Stomach smooth muscle (tissue), 2 donors: ENCODE data around the gene ACLY.

Experiments
- H3K27ac ChIP-seq: one replicate; pipeline ENCODE4 v1.7.0; 2013; ENCODE audit warnings: mild to moderate bottlenecking, low read length, inconsistent platforms
- H3K27me3 ChIP-seq, 2 donors: one replicate each; pipeline ENCODE4 v1.7.0; 2013; ENCODE audit warnings: low read length in 2 of 2; ENCODE audit not compliant: insufficient read depth in 2 of 2, control insufficient read depth in 1 of 2
- H3K36me3 ChIP-seq, 2 donors: one replicate each; pipeline ENCODE4 v1.7.0; 2013; ENCODE audit warnings: low read length in 2 of 2; ENCODE audit not compliant: control insufficient read depth in 2 of 2, insufficient read depth in 2 of 2
- H3K4me1 ChIP-seq: one replicate; pipeline ENCODE4 v1.7.0; 2013; ENCODE audit warnings: low read length; ENCODE audit not compliant: control insufficient read depth, insufficient read depth
- H3K4me3 ChIP-seq, 2 donors: one replicate each; pipeline ENCODE4 v1.7.0; 2013; ENCODE audit warnings: low read length in 2 of 2
- H3K9ac ChIP-seq, 2 donors: one replicate each; pipeline ENCODE4 v1.7.0; 2013; ENCODE audit warnings: low read length in 2 of 2, mild to moderate bottlenecking in 1 of 2
- H3K9me3 ChIP-seq, 2 donors: one replicate each; pipeline ENCODE4 v1.7.0; 2013; ENCODE audit warnings: low read length in 2 of 2; ENCODE audit not compliant: control insufficient read depth in 2 of 2
- donor health status: healthy.
- donor health status: Pancreatic carcinoma.

The ACLY gene

DNA sequence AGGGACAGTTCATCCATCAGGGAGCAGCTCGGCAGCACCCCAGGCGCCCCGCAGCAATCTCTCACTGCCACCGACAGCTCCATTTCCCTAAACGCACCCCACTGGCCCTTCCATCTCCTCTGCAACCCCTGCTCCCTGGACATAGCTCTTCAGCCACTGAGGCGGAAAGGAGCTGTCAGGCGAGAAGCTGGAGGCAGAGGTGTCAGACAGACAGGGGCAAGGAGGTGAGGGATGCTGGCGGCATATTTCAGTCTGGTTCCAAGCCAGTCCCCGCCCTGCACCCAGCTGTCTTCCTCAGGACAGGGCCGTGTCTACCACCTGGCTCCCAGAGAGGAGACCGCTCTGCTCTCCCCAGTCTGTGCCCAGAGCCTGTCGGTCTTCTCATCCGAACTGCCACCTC is 9.7 kb downstream of the ACLY start:
- Histone ChIP-seq H3K4me3 (no peak overlapping the region), H3K9ac (no peak overlapping the region), H3K27me3 (no peaks in the 10 kb centered on the region), H3K27ac (no peak overlapping the region), H3K36me3 (peaks cover 58 to 72% of the 10 kb centered on the region in 2 donors), H3K9me3 (no peaks in the 10 kb centered on the region), H3K4me1 (peaks cover 3% of the 10 kb centered on the region)

DNA sequence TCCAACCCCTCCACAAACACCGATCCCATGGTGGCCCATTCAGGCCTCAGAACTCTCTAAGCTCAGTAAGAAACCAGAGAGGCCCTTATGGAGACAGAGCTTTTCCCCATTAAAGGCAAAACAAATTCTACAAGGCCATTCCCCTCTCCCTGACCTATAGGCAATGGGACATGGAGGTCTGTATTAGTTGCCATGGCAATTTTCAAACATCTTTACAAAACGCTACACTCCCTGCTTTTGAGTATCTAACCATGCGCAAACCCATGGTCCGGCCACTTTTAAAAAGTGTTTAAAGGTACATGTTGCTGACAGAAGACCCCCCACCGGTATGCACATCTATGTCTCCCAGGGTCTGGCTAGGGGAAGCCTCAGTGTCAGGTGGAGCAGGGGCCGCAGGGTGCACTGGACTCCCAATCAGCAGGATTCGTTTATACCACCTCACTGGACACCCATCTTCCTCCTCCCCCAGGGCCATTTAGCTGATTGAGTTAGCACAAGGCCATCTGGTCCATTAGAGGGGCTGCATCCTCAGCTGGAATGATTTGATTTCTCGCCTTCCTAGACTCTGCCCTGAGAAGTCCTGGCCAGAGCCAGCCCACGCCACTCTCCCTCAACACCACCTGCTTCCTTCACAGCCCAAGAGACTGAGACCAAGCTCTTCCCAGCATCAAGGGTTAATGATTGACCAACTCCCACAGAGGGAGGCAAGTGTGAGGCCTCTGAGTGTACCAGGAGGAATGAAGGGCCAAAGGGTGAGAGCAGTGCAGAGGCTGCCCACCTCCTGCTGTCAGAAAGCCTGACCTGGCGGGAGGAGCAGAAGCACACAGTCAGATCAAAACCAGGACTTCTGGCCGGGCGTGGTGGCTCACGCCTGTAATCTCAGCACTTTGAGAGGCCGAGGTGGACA is 10.9 kb downstream of the ACLY start:
- Histone ChIP-seq H3K27ac (no peak overlapping the region), H3K9ac (no peak overlapping the region), H3K27me3 (no peaks in the 10 kb centered on the region), H3K4me1 (no peaks in the 10 kb centered on the region), H3K9me3 (no peaks in the 10 kb centered on the region), H3K36me3 (peaks cover 53 to 67% of the 10 kb centered on the region in 2 donors), H3K4me3 (no peak overlapping the region)

DNA sequence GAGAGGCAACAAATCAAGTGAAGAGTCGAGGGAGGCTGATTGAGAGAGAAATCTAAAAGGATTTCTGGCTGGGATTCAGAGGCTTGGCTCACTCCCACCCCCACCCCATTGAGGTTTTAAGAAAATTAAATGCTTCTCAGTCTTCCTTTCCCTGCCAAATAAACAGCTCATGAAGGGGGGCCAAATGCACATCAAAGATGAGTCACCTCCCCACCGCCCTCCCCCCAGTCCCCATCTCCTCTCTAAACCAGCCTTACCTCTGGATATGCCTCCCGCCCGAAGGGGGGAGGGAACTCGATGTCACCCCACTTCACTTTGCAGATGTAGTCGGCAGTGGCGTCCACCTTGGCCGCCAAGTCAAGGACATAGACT is 11.6 kb downstream of the ACLY start:
- no peaks in the 10 kb centered on the region for H3K27me3 ChIP-seq
- H3K27ac ChIP-seq: no peak overlapping the region
- no peak overlapping the region for H3K4me3 ChIP-seq
- H3K36me3 ChIP-seq: peaks cover 46 to 62% of the 10 kb centered on the region in 2 donors
- H3K9ac ChIP-seq: no peak overlapping the region
- no peaks in the 10 kb centered on the region for H3K4me1 ChIP-seq
- no peaks in the 10 kb centered on the region for H3K9me3 ChIP-seq

GRCh38 chr17:41906465-41907184 is 12.1 kb downstream of the ACLY start:
- no peaks in the 10 kb centered on the region for H3K27me3 ChIP-seq
- H3K27ac ChIP-seq: no peak overlapping the region
- no peaks in the 10 kb centered on the region for H3K4me1 ChIP-seq

GRCh38 chr17:41905172-41905571 is 13.6 kb downstream of the ACLY start:
- H3K9ac ChIP-seq: no peak overlapping the region
- no peaks in the 10 kb centered on the region for H3K4me1 ChIP-seq
- H3K27me3 ChIP-seq: no peaks in the 10 kb centered on the region
- H3K36me3 ChIP-seq: peaks cover 40 to 58% of the 10 kb centered on the region in 2 donors
- no peak overlapping the region for H3K4me3 ChIP-seq
- no peak overlapping the region for H3K27ac ChIP-seq
- H3K9me3 ChIP-seq: no peaks in the 10 kb centered on the region

More at GRCh38 chr17:41906465-41907184, 12.1 kb downstream of the ACLY start:
- Histone ChIP-seq H3K9ac (no peak overlapping the region), H3K9me3 (no peaks in the 10 kb centered on the region), H3K4me3 (no peak overlapping the region), H3K36me3 (peaks cover 50 to 63% of the 10 kb centered on the region in 2 donors)

- Histone ChIP-seq H3K36me3 (peaks cover 36 to 51% of the 10 kb centered on the region in 2 donors), H3K4me3 (no peak overlapping the region), H3K27ac (no peak overlapping the region), H3K27me3 (no peaks in the 10 kb centered on the region), H3K9ac (no peak overlapping the region), H3K9me3 (no peaks in the 10 kb centered on the region), H3K4me1 (no peaks in the 10 kb centered on the region)
These were observed 14.4 kb downstream of the ACLY start for GRCh38 chr17:41904242-41904841.

DNA sequence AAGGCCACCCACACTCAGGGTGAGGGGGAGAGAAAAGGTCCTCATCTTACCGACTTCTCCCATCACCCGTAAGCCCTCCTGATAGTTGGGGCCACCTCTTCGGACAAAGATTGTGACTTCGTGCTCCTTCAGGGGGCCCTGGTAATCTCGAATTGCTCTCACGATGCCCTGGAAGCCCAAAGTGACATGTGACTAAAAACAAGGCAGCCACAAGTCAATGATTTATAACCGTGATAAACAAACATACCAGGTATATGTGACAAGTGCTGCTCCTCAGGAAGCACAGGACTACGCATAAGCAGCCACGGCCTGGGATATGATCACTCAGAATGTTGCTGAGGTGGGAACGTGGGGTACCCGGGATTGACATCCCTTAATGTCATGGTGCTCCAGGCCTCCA is 17.1 kb downstream of the ACLY start:
- Histone ChIP-seq H3K9me3 (no peaks in the 10 kb centered on the region), H3K36me3 (peaks cover 46 to 55% of the 10 kb centered on the region in 2 donors), H3K4me3 (no peak overlapping the region), H3K27me3 (no peaks in the 10 kb centered on the region), H3K4me1 (no peaks in the 10 kb centered on the region), H3K9ac (no peak overlapping the region), H3K27ac (no peak overlapping the region)

GRCh38 chr17:41896726-41897125 is 22.0 kb downstream of the ACLY start:
- no peaks in the 10 kb centered on the region for H3K9me3 ChIP-seq
- H3K27me3 ChIP-seq: no peaks in the 10 kb centered on the region
- H3K36me3 ChIP-seq: peaks cover 44 to 54% of the 10 kb centered on the region in 2 donors
- no peak overlapping the region for H3K9ac ChIP-seq
- H3K27ac ChIP-seq: no peak overlapping the region
- peaks cover 19% of the 10 kb centered on the region for H3K4me1 ChIP-seq
- H3K4me3 ChIP-seq: no peak overlapping the region

DNA sequence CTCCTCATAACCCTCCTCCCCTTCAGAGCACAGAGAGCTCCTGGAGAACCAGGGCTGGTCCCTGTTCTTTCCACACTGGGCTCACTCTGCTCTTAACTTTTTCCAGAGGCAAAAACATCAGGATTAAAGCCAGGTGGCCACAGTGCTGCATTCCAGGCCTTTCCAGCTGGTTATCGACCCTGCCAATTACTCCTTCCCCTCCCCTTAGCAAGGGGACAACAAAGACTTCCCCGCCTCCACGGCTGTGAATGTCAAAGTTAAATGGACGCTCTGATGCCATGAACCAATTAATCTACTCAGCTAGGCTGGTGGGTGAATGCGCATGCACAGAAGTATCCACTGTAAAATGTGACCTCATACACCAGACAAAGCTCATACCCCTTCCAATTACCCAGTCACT is 23.1 kb downstream of the ACLY start:
- H3K27ac ChIP-seq: peak overlapping the region; percentile 64
- peaks cover 40 to 51% of the 10 kb centered on the region in 2 donors for H3K36me3 ChIP-seq
- H3K27me3 ChIP-seq: no peaks in the 10 kb centered on the region
- H3K9ac ChIP-seq: peak overlapping the region in 1 of 2 donors; percentile 38
- no peak overlapping the region for H3K4me3 ChIP-seq
- no peaks in the 10 kb centered on the region for H3K9me3 ChIP-seq
- peaks cover 19% of the 10 kb centered on the region for H3K4me1 ChIP-seq

DNA sequence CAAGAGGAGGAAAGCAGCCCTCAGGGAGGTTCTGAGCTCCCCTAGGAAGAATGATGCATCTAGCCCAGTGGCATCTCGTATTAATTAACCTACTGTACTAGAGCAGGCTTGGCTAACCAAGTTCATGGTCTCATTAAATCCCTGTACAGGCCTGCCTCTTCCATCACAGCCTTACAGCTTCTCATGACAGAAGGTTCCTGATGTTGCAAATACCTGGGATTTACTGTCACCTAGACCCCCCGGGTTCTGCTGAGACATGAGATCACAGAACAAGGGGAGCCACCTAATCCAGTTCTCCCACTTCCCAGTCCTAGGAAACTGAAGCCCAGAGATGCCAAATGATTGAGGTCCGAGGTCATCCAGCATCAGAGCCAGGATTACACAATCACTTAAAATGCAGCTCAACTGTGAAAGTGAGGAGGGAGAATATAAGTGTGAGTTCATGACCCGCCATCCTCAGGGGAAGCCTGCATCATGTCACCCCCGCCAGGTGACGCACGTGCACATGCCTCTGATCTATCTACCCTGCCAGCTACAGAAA is 23.9 kb downstream of the ACLY start:
- peak overlapping the region; percentile 21 to 38 for H3K9ac ChIP-seq
- H3K27me3 ChIP-seq: no peaks in the 10 kb centered on the region
- H3K9me3 ChIP-seq: no peaks in the 10 kb centered on the region
- H3K27ac ChIP-seq: peak overlapping the region; percentile 64
- H3K36me3 ChIP-seq: peaks cover 42 to 50% of the 10 kb centered on the region in 2 donors
- H3K4me1 ChIP-seq: peaks cover 19% of the 10 kb centered on the region
- no peak overlapping the region for H3K4me3 ChIP-seq
